GM19239 (cell line): ENCODE measurements around the gene EPPIN.
"Not testable (repeated sequence)": the region's sequence is repeated elsewhere in the genome, so short reads cannot be mapped to it uniquely, and the experiment has no call there.

Experiments
- DNase-seq: peaks from one replicate; pipeline ENCODE4 v3.0.0; 2011; ENCODE audit warnings: low spot score; ENCODE audit not compliant: insufficient read length
- FAIRE-seq: peaks from 2 replicates; lab custom pipeline; 2011; peaks lifted over from hg19 to GRCh38; lab: Jason Lieb, UNC

Gene EPPIN

GRCh38 chr20:45547206-45547770 lies at the start of gene EPPIN:
Gene EPPIN, minus strand, starts transcription at chr20:45547401. Its CDS starts 44 bp downstream, at chr20:45547357.
- no peak for FAIRE-seq
- DNase-seq: no peak

DNA sequence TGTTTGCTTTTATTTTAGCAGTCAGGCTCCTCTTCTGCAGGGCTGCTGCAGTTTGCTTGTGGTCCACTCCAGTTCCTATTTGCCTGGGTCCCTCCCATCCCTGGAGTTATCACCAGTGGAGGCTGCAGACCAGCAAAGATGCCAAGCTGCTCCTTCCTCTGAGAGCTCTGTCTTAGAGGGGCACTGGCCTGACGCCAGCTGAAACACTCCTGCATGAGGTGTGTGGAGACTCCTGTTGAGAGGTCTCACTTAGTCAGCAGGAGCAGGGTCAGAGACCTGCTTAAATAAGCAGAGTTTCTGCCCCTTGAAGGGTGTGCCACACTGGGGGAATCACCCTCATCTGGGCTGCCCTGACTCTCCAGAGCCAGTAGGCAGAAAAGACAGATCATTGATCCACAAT lies 48.0 kb upstream of the EPPIN start:
- FAIRE-seq (no peak), DNase-seq (no peak)

DNA sequence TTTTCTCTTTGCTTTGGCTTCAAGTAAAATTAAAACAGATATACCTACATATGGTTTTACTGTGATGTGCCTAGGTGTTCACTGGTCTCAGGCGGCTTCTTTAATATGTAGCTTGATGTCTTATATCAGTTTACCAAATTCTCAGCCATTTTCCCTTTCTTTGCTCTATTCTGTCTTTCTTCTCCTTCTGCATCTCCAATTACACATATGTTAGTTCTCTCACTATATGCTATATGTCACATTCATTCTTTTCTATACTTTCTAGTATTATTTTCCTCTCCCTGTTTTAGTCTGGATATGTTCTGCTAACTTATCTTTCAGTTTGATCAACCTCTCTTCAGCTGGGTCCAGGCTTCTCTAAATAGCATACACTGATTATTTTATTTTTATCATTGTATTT lies 46.3 kb upstream of the EPPIN start:
- DNase-seq (no peak), FAIRE-seq (no peak)

DNA sequence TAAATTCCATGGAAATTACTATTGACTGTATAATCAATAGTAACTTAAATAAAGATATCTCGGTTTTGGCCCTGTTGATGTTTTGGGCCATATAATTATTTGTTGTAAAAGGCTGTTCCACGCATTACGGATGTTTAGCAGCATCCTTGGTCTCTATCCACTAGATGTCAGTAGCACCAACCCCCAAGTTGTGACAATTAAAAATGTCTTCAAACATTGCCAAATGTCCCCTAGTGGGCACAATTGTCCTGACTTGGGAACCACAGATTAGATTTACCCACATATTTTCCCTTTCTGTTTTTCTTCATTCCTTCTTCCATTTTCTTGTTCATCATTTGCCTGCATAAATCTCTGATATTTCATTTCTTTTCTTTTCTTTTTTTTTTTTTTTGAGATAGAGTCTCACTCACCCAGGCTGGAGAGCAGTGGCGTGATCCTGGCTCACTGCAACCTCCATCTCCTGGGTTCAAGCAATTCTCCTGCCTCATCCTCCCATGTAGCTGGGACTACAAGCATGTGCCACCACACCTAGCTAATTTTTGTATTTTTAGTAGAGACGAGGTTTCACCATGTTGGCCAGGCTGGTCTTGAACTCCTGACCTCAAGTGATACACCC lies 45.5 kb upstream of the EPPIN start:
- peak; percentile 82 for FAIRE-seq

GRCh38 chr20:45589725-45590124 lies 42.5 kb upstream of the EPPIN start:
- FAIRE-seq (no peak), DNase-seq (no peak)

More for the DNA sequence above, 45.5 kb upstream of the EPPIN start:
- DNase-seq: peak; percentile 9

DNA sequence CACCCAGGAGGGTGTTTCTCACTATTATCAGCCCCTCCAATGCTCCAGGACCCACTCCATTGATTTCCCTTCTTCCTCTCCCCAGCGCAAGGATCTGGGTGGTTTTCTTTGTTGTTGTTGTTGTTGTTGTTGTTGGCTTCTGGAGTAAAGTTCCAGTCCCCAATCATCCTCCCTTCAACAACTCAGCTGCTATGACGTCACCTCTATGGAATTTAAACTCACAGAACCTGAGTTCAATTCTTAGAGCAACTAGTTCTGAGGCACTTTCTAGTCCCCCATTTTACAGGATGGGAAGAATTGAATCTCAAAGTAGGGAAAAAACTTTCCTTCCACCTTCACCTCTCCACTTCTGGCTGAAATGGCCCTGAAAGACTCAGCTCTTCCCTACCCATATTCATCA lies 41.6 kb upstream of the EPPIN start:
- DNase-seq (no peak), FAIRE-seq (no peak)

DNA sequence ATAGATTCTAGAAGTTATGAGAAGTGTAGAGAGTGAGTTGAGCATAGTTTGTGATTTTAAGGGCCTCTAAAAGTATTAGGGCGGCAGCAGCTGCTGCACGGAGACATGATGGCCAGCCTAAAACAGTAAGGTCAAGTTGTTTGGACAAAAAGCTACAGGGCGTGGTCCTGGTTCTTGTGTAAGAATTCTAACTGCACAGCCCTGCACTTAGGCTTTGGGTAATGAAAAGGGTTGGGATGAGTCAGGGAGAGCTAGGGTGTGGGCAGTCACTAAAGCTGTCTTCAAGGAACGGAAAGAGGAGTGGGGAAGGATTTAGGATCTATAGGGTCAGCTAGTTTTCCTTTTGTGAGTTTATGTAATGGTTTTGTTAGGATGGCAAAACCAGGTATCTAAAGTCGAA lies 38.8 kb upstream of the EPPIN start:
- FAIRE-seq, DNase-seq: not testable (repeated sequence)

- DNase-seq, FAIRE-seq: not testable (repeated sequence)
Measured at GRCh38 chr20:45584294-45584693, 37.1 kb upstream of the EPPIN start.

GRCh38 chr20:45583502-45583901 lies 36.3 kb upstream of the EPPIN start:
- FAIRE-seq: no peak
- no peak for DNase-seq

- DNase-seq (no peak), FAIRE-seq (no peak)
Measured at GRCh38 chr20:45581702-45582101, 34.5 kb upstream of the EPPIN start.

GRCh38 chr20:45579184-45579583 lies 32.0 kb upstream of the EPPIN start, which contains the start of gene WFDC8:
Gene WFDC8, minus strand, starts transcription at chr20:45579284. Its CDS starts 37 bp downstream, at chr20:45579247.
- DNase-seq: no peak
- FAIRE-seq: no peak

DNA sequence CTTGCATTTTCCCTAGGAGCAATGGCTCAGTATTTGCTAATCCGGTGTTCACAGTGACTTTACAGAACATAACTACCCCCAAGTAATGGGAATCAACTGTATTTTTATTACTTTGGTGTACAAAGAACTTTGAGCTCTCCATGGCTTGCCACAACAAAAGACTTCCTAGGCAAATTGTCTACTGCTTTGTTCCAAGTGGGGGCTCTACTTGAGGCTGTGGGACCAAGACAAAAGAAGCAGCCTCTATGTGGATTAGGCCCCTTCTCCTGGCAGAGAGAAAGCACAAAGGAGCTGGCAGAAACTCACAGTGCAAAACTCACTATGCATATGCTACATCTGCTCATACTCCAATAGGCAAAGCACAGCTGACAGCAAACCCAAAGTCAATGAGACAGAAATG lies 31.0 kb upstream of the EPPIN start:
- FAIRE-seq (no peak), DNase-seq (no peak)

DNA sequence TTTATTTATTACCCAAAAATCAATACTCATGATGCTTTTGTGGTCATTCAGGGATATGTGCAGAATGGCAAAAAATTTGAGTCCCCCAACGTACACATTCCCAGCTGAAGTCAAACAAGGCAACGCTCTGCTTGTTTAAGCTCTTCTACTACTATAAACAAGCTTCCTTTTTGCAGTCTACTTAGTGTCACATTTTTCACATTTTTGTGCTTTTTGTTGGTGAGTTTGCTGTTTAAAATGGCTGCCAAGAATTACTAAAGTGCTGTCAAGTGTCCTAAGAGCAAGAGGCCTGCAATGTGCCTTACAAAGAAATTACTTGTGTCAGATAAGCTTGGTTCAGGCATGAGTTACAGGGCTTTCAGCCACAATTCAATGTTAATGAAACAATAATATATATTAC lies 29.8 kb upstream of the EPPIN start:
- no peak for FAIRE-seq
- no peak for DNase-seq

- DNase-seq: no peak
- no peak for FAIRE-seq
Measured at GRCh38 chr20:45575931-45576330, 28.7 kb upstream of the EPPIN start.

DNA sequence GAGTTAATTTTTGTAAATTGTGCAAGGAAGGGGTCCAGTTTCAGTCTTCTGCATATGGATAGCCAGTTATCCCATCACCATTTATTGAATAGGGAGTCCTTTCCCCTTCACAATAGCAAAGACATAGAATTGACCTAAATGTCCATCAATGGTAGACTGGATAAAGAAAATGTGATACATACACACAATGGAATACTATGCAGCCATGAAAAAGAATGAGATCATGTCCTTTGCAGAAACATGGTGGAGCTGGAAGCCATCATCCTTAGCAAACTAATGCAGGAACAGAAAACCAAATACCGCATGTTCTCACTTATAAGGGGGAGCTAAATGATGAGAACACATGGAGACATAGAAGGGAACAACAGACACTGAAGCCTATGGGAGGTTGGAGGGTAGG lies 22.4 kb upstream of the EPPIN start:
- not testable (repeated sequence) for FAIRE-seq, DNase-seq

- DNase-seq (no peak), FAIRE-seq (no peak)
Measured at GRCh38 chr20:45564760-45565276, 17.6 kb upstream of the EPPIN start.

DNA sequence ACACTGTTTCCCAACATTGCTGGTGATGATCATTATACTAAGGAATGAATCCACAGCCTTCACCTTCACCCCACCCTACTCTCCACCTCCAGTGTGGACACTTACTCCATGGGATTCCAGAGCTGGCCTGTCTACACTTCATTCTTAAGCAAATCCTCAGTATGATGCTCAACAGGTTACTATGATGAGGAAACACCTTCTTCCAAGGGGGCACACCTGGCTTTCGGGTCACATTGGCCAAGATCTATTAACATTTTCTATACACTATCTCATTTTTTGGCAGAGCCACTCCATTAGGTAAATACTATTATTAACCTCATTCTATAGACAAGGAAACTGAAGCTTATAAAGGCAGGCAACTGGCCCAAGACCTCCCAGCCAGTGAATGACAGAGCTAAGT lies 8.0 kb upstream of the EPPIN start:
- DNase-seq (no peak), FAIRE-seq (no peak)

DNA sequence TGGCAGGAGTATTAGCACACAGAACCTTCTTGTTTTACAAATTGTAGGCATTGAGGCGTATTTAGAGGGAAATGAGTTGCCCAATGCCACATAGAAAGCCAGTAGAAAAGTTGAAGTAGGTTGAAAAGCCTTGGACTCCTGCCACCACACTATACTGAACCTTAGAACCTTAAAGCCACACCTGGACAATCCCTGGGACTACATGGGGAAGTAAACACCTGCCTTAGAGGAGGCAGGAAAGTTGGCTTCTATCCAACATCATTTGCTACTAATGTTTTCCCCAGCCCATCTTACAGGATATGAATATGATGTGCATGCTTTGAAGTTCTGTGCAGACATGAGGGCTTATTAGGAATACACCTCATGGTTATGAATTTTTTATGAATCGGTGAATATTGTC lies 5.3 kb upstream of the EPPIN start:
- FAIRE-seq (no peak), DNase-seq (no peak)

- DNase-seq (no peak), FAIRE-seq (no peak)
Measured at GRCh38 chr20:45550765-45551164, 3.6 kb upstream of the EPPIN start.

- FAIRE-seq (no peak), DNase-seq (no peak)
Measured at GRCh38 chr20:45548410-45548809, 1.2 kb upstream of the EPPIN start.

DNA sequence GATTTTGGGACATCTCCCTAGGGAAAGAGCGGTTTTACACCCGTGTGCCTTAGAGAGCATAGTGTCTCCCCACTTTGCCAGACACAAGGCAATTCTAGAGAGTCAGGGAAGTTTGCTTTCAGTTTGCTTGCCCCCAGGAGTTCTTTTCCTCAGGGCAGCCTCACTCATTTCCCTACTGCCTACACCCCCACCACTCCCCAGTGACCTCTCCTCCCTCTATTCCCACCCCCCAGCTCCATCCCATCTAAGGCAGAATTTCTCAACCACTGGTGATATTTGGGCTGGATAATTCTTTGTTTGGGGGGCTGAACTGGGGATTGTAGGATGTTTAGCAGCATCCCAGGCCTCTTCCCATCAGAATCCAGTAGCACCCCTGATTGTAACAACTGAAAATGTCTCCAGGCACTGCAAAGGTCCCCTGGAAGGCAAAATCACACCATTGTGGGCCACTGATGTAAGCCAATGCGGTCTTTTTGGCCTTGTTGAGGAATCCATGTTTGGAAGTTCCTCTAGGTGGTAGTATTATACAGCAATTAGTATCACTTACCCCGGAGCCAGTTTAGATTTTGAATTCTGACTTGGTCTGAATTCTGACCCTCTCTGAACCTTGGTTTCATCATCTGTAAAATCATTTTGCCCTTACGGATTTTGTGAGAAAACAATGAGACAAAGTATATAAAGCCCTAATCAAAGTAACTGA lies 1.3 kb downstream of the EPPIN start:
- no peak for FAIRE-seq
- DNase-seq: no peak
